Measurements from ENCODE around the gene SDK1.

SDK1 gene

DNA sequence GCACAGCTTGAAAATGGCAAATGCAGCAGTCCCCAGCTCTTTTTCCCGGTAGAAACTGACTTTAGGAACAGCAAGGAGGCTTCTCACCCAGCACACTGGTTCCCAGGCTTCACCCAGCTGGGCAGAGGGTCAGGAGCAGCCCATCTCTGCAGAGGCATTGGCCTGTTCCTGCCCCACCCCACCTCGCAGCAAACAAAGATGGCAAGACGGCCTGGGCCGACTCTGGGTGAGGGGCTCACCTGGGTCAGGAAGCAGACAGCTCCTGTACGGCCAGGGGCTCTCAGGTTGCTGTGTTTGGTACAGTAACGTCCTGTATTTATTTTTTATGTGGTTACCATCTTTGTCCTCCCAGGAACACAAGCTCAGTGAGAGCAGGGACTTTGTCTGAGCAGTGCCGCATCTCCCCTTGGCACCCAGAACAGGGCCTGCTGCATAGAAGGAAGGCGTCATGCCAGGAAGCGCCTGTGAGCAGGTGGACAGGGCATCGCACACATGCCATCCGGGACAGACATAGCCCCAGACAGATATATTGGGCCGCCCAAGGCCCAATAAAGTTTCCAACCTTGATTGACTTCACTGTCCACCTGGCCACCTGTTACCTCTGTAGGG, 796.1 kb downstream of the SDK1 start:
- no peak for DNase-seq

DNA sequence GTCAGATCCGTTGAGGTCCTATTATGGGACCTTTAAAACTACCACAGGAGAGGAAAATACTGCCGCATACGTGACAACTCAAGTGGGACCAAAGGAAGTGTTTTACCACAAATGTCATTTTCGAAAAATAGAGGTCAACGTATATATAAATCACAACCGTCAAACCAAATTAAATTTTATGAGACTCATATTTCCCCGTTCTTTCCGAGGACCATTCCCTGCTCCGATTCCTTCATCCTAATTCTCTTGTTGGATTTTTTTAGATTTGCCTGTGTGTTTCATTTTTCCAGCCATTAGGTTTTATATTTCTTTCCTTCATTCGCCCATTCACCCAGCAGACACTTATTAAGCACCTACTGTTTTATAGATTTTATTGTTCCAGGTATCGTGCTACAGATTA, 797.1 kb downstream of the SDK1 start:
- DNase-seq = no peak

DNA sequence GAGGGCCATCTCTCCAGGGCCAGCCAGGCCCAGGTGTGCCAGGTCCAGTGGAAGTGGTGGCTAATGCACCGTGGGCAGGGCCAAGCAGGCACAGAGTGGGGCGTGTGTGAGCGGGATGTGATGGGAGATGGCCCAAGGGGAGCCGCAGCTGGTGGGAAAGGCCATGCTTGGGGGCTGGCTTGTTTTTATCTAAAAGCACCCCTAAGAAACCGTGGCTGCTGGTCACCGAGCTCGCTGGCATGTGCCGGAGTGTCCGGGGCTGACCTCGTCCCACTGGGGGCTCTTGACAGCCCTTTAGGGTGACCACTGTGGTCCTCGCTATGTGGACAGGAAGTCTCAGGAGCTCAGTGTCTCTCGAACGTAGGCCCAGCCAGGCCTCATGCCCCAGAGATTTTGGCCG, 798.6 kb downstream of the SDK1 start:
- no peak for DNase-seq

DNA sequence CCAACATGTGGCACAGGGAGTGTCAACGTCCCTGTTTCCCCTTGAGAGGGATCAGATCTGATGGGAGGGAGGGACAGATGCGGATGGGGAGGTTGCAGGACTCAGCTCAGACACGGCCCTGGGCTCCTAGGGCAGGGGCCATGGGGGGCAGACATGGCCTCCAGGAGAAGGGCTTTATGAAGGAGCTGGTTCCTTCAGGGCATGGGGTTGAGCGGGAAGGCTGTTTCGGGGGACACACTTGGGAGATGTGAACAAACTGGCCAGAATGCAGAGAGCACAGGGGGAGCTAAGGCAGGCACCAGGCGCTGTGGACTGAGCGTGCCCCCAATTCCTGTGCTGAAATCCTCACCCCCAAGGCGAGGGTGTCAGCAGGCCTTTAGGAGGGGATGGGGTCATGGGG, 799.1 kb downstream of the SDK1 start:
- no peak for DNase-seq

DNA sequence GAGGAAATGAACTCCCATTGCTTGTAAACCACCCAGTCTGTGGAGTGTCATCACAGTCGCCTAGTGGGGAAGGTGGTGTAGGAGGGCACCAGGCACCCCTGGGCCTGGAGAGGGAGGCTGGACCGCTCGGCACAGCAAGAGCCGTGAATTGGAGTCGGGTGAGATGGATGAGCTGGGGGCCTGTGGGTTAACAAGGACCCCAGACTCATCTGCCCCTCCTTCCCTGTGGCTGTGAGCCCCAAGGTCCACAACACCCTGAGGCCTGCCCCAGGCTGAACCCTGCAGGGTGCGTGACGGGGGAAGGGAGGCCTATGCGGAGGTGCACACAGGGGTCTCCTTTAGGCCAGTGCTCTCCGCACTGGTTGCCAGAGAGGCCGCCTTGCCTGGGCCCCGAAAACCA, 799.6 kb downstream of the SDK1 start:
- DNase-seq = no peak

DNA sequence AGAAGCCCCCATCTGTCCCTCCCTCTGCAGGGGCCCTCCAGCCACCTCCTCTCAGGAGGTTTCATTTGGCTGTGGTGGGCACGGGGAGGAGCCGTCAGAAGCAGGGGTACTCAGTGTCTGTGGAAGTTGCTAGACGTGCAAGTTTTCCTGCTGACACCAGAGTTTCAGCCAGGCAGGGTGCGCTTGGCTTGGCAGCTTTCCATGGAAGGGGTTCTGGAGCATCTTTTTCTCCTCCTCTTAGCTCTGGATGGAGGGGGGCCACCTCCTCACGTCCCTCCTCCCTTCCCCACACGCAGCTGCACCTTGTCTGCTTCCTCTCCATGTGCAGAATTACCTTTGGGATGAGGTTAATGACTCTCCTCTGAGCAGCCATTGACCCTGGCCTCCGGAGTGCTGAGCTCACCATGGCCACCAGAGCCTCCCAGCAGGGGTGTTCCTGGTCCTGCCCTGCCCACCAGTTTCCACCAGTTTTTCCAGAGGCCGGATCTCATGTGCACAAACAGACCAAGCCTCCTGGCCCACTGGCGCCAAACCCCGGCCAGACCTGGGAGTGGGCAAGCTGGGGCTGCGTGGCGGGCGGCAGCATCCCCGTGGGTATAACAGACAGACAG, 801.3 kb downstream of the SDK1 start:
- no peak for DNase-seq

DNA sequence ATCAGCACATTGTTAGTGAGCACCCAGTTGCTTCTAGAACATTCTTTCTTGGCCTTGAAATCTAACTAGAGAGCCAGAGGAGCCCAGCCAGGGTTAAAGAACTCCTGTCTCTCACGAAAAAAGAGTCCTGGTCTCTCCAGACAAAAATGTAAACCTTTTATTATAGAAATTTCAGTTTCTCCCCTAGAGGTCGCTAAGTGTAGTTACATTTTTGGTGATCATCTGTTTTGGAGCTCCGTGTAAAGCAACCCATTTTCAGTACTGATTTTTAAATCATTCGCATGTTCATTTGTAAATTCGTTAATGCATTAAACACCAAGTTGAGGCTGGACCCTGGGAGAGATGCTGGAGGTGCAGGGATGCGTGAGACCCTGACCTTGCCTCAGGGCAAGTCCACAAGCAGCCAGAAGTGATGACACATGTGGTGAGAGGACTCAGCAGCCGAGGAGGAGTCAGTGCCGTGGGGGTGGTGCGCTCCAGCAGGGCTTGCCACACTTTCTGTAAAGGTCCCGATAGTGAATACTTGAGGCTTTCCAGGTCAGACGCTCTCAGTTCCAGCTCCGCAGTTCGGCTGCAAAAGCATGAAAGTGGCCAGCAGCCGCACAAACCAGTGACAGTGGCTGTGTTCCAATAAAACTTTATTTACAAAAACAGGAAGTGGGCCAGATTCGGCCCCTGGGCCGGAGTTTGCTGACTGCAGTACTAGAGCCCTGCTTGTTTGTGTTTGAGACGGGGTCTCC, 802.5 kb downstream of the SDK1 start:
- no peak for DNase-seq

DNA sequence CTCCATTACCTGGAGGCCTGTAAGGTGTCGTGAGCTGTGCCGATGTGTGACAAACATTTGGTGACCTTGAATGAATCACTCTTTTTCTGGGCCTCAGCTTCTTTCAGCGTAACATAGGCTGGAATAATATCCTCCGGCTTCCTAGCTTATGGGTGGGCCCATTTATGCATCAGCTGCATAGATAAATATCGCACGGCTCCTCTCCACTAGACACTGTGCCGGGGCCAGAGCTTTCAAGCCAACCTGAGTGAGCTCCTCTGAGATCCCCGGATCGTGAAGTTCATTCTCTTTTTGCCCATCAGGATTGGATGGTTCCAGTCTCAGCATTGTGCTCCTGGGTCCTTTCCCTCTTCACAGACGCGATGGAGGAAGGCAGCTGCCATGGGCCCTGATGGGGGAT, 806.8 kb downstream of the SDK1 start:
- DNase-seq = no peak

DNA sequence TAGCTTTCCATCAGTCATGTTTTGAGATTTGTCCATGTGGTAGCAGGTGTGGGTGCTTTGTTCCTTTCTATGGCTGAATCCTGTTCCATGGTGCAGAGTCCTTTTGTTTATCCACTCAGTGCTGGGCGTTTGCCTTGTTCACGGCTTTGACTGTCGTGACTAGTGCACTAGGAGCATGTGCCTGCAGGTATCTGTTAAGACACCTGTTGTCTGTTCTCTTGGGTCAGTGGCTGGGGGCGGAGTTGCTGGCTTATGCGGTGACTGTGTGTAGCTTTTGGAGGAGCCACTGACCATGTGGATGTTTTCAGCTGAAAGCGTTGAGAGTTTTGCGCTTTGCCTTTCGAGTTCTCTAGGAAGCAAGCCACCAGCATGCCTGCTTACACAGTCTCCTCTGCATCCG, 807.9 kb downstream of the SDK1 start:
- DNase-seq = no peak

DNA sequence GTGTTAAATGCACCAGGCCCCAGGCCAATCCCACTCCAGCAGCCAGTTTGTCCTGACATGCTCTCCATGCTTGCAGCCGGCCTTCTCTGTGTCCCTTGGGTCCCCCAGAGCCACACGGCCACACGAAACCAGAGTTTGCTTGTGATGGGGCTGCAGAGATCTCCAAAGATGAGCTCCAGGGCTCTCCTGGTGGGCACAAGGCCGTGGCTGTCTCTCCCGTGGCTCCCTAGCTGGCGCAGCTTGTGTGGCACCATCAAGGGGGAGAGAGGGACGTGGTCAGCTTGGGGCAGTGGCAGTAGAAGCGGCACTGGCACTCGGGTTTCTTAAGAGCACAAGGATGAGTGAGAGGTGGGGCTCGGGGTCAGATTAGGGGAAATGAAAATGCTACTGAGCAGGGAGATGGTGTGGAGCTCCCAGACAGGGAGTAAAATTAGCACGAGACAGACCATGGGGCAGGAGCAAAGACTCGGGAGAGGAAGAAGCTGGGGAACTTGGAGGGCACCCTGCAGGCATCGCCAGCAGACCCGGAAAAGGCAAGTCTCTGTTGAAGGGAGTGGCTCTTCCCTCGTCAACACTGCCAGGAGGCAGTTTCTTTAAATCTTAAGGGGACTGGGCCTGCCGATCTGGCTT, 808.5 kb downstream of the SDK1 start:
- DNase-seq = no peak

DNA sequence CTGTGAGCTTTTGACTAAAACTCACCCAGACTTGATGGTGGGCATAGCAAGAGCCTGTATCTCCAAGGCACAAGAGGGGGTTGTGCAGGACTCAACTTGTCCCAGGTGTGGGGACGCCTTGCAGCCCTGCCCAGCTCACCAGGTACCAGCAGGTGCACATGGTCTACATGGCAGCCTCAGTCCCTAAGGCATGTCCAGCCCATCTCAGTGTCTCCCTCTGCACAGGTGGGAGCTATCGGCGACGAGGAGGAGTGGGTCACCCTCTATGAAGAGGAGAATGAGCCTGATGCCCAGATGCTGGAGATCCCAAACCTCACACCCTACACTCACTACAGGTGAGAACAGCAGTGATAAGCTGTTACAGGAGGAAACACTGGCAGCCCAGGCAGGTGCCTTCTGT, 809.4 kb downstream of the SDK1 start:
- DNase-seq = no peak

DNA sequence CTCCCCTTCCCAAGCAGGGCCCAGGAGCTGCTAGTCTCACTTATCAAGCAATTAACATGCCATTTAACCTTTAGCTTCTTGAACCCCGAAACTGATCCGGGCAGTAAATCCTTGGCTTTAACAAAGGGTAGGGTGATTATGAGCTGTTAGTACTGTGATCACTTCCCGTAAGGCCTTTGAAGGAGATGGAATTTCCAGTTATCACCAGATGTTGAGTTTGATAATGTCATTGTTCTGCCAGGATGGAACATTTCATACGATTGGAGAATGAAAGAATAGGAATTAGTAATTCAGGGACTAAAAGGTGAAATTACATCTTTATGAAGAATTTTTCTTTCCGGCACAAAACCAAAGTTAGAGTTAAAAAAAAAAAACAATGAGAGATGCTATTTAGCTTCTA, 810.1 kb downstream of the SDK1 start:
- DNase-seq = no peak

DNA sequence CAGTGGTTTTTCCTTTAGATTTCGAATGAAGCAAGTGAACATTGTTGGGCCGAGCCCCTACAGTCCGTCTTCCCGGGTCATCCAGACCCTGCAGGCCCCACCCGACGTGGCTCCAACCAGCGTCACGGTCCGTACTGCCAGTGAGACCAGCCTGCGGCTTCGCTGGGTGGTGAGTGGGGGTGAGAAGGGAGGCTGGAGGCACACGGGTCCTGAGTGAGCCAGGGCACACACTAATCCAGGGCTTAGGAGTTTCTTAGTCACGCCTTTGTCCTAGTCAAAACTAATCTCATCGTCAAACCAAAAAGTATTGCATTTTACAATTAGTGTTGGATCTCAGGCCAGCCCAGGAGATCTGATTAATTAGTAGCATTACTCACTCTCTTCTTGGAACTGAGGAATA, 812.2 kb downstream of the SDK1 start:
- no peak for DNase-seq

DNA sequence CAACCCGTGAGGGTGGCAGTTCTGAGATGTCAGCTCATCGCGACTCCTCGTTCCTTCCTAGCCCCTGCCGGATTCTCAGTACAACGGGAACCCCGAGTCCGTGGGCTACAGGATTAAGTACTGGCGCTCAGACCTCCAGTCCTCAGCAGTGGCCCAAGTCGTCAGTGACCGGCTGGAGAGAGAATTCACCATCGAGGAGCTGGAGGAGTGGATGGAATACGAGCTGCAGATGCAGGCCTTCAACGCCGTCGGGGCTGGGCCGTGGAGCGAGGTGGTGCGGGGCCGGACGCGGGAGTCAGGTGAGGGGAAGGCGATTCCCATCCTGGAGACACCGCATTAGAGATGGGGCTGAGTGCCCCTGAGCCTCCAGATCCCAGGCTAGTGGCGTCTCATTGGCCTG, 812.9 kb downstream of the SDK1 start:
- DNase-seq = no peak

DNA sequence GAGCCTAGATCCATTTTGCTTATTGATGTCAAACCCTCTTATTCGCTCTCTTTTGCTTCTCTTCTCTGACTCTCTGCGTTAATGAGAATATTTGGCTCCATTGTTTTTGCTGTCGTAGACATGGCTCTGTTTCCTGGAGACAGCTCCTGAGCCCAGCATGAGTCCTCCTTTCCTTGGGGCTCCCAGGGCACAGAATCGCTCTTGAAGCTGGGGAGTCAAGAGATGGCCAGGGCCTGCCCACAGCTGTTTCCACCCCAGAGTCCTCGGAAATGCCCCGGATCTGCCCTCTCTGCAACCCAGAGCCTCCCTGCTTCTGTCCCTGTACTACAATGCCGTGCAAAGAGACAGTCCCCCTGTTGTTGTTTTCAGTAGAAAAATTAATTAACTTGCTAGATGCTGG, 814.4 kb downstream of the SDK1 start:
- no peak for DNase-seq

DNA sequence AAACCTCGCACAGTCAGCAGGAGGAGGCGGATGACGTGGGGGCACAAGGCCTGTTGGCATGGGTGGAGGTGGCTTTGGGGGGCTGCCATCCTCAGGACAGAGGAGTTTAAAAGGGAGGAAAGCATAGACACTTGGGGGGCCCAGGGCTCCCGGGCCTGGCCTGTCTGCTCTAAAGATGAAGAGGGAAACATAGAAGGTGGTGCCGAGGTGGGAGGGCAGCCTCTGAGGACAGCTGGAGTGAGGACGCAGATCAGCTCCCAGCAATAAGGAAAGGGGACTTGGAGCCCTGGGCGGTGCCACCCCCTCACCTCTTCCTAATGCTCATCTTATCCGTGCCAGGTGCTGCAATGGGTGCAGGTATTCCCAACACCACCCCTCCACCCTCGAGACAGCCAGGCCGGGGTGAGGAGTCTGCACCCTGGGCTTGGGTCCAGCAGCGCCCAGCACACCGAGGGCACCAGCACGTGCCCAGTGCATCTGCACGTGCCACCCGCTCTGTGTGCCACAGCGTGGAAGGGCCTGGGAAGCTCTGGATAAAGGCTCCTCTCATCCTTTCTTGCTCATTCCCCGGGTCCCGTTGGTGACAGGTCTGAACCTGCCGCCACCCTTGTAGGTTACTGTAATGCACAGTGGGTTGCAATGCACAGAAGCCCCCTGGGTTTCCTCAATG, 815.0 kb downstream of the SDK1 start:
- no peak for DNase-seq

DNA sequence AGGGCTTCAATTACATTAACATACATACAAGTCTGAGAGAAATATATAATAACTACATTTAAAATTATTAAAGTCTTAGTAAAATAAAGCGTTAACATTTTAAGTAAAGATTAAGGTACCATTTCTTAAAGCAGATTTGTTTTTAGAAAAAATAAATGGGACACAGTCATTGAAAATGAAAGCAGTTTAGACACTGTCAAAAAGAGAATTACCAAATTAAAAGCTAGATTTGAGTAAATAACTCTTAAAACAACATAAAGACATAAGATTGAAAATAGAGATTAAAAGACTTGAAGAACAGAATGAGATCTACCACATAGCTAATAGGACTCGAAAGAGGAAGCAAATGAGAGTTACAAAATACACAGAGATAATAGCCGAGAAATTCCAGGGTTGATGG, 818.8 kb downstream of the SDK1 start:
- no peak for DNase-seq

DNA sequence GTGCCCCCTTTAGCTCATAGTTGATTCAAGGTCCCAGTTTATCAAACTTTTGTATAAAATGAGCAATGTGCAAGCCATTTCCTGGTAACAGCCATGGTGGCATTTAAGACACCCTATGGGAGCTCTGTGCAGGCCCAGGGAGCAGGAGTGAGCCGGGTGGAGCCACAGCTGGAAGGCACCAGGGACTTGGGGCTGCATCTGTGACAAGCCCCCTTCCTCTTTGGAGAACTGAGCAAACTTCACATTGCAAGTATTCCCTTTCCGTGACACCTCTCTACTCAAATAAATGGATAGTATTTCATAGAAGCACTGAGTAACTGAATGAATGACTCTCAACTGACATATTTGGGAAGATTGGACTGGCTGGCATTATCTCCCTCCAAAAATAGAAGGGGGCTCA, 822.3 kb downstream of the SDK1 start:
- no peak for DNase-seq

DNA sequence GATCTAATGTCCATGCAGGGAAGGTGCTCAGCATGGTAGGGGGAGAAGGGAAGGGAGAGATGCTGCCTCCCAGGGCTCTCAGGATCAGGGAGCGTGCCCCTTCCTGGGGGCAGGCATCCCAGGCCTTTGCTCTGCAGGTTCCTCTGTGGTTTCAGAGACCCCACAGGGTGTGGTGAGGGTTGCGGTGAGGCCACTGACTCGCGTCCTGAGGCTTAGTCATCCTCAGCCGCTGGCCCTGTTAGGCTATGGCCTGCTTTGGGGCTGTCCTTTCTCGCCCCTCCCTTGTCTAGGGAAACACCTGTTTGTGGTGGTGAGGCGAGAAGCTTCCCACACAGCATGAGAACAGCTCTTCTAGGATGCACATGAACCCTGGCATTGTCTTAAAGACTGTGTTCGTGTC, 822.8 kb downstream of the SDK1 start:
- no peak for DNase-seq

DNA sequence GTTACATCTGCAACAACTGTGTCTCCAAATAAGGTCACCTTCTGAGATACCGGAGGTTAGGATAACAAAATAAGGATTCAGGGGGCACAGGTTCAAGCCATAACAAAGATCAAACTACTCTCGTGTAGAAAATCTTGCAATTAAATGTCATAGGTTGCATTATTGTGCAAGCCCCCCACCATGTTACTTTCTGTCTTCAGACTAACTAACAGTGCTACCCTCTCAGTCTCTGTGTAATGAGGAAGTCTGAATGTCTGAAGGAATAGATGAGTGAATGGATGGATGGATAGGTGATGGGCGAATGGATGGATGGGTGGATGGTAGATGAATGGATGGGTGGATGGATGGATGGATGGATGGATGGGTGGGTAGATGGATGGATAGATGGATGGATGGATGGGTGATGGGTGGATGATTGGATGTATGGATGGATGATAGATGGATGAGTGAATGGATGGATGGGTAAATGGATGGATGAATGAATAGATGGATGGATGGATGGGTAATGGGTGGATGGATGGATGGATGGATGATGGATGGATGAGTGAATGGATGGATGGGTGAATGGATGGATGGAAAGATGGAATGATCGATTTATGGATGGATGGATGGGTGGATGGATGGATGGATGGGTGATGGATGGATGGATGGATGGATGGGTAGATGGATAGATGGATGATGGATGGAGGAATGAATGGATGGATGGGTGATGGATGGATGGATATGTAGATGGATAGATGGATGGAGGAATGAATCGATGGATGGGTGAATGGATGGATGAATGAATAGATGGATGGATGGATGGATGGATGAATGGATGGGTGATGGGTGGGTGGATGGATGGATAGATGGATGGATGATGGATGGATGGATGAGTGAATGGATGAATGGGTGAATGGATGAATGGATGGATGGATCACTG, 823.8 kb downstream of the SDK1 start:
- DNase-seq = no peak

DNA sequence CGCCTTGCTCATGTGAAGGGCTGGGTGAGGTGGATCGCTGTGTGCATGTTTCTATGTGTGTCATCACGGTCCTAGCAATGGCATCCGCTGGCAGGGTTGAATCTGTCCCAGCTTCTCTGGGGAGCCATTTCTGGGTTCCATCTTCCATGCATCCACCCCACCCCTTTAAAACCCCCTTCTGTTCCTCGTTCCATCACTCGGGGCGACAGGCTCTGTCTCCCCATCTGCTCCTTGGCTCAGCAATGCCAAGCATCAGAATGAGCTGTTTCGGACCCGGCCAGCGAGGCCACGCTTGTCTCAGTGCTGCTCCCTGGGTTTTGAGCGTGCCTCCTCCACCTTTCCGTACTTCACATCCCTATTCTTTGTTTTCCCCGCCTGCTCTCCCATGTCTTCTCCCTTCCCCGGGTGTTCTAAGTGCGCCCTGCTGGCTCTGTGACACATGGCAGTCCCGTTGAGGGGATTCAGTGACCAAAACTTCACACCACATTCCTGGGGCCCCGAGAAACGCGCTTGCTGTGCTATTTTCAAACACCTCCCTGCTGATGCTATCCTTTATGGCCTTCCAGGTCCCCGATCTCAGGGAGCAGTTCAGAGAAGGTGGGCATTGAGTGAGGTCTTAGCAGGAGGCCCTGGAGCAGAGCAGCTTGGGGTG, 827.0 kb downstream of the SDK1 start:
- DNase-seq = no peak

Measured in stimulated activated CD4-positive, alpha-beta T cell treated with anti-CD3 and anti-CD28 coated beads, Interleukin-12 subunit alpha, Interleukin-12 subunit beta, amount 100 ng/mL, for 4 hours (primary cell).